ENCODE data around the gene SERPINE2. TPM values are rescaled to one million over a fixed set of nuclear protein-coding genes. Genes with fewer than 3 reads are reported as not detected.

Gene SERPINE2
- total RNA-seq, 6 experiments from 2014 or later, result 1.2 to 5.1 (median 2.1) TPM

- TF ChIP-seq POLR2A (IDR thresholded peaks at IDR 0.05), result no peak
- TF ChIP-seq, protein P1, sequence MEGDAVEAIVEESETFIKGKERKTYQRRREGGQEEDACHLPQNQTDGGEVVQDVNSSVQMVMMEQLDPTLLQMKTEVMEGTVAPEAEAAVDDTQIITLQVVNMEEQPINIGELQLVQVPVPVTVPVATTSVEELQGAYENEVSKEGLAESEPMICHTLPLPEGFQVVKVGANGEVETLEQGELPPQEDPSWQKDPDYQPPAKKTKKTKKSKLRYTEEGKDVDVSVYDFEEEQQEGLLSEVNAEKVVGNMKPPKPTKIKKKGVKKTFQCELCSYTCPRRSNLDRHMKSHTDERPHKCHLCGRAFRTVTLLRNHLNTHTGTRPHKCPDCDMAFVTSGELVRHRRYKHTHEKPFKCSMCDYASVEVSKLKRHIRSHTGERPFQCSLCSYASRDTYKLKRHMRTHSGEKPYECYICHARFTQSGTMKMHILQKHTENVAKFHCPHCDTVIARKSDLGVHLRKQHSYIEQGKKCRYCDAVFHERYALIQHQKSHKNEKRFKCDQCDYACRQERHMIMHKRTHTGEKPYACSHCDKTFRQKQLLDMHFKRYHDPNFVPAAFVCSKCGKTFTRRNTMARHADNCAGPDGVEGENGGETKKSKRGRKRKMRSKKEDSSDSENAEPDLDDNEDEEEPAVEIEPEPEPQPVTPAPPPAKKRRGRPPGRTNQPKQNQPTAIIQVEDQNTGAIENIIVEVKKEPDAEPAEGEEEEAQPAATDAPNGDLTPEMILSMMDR (IDR thresholded peaks at IDR 0.05), result no peak
- no peaks in the 10 kb centered on the region for H3K4me1 ChIP-seq
- intact Hi-C loops (cut with DNase I), result no loop called here
- H3K36me3 ChIP-seq, result no peaks in the 10 kb centered on the region
- no peak overlapping the region for H3K4me3 ChIP-seq
- H3K27me3 ChIP-seq, result no peaks in the 10 kb centered on the region
- no peaks in the 10 kb centered on the region for H3K9me3 ChIP-seq
- H3K27ac ChIP-seq, result no peak overlapping the region
- 42% methylated on average over 3 of the region's 3 CpGs for WGBS (ENCODE audit: insufficient coverage, low coverage, low lambda C conversion rate, missing lambda C conversion rate)
- DNase-seq (no peak), ATAC-seq (no peak)
These were observed 36.5 kb upstream of the SERPINE2 start for GRCh38 chr2:224075588-224075987.

DNA sequence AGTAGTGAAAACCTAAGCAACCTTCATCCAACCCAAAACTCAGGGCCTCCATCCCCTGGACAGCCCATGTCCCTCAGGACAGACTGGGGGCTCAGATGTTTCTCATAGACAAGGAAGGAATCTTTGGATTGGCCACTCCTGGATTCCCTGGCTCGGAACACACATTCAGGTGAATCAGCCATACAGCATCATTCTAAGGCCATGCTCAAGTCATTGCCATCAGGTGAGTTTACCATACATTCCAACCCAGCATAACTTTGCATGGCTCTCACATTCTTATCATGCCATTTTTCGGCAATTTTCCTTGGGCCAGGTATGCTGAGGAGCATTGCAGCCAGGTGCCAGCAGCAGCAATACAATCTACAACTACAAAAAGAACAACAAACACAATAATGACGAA is 34.6 kb upstream of the SERPINE2 start:
- intact Hi-C loops (cut with DNase I), result no loop called here
- no peak for TF ChIP-seq POLR2A (IDR thresholded peaks at IDR 0.05)
- TF ChIP-seq, protein P1 (IDR thresholded peaks at IDR 0.05), result no peak

GRCh38 chr2:224072541-224073188 is 33.6 kb upstream of the SERPINE2 start:
- TF ChIP-seq POLR2A (IDR thresholded peaks at IDR 0.05), result no peak
- TF ChIP-seq, protein P1 (IDR thresholded peaks at IDR 0.05), result no peak
- H3K4me1 ChIP-seq, result no peaks in the 10 kb centered on the region
- intact Hi-C loops (cut with DNase I), result no loop called here
- H3K36me3 ChIP-seq, result no peaks in the 10 kb centered on the region
- WGBS (ENCODE audit: insufficient coverage, low coverage, low lambda C conversion rate, missing lambda C conversion rate), result 57% methylated on average over 4 of the region's 4 CpGs
- DNase-seq (no peak), ATAC-seq (no peak)
- no peaks in the 10 kb centered on the region for H3K27me3 ChIP-seq
- H3K9me3 ChIP-seq, result no peaks in the 10 kb centered on the region
- no peak overlapping the region for H3K27ac ChIP-seq
- H3K4me3 ChIP-seq, result no peak overlapping the region

More for the DNA sequence above, 34.6 kb upstream of the SERPINE2 start:
- Histone ChIP-seq H3K9me3 (no peaks in the 10 kb centered on the region), H3K27me3 (no peaks in the 10 kb centered on the region), H3K27ac (no peak overlapping the region), H3K4me3 (no peak overlapping the region), H3K4me1 (no peaks in the 10 kb centered on the region), H3K36me3 (no peaks in the 10 kb centered on the region)
- DNase-seq (no peak), ATAC-seq (no peak)
- 75% methylated on average over 2 of the region's 3 CpGs for WGBS (ENCODE audit: insufficient coverage, low coverage, low lambda C conversion rate, missing lambda C conversion rate)

DNA sequence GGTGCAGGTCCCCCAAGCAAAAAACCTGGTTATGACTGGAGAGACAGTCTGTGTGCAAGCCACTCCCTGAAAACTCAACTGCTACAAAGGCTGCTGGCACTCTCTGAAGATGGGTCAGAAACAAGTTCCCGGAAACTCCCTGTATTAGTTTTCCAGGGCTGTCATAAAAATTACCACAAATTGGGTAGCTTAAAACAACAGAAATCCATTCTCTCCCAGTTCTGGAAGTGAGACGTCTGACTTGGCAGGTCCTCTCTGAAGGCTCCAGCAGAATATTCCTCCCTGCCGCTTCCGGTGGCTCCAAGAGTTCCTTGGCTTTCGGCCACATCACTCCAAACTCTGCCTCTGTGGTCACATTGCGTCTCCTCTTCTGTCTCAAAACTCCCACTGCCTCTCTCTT is 30.1 kb upstream of the SERPINE2 start:
- Histone ChIP-seq H3K27me3 (no peaks in the 10 kb centered on the region), H3K36me3 (no peaks in the 10 kb centered on the region), H3K4me3 (no peak overlapping the region), H3K4me1 (no peaks in the 10 kb centered on the region), H3K27ac (no peak overlapping the region), H3K9me3 (no peaks in the 10 kb centered on the region)
- no peak for TF ChIP-seq POLR2A (IDR thresholded peaks at IDR 0.05)
- TF ChIP-seq, protein P1 (IDR thresholded peaks at IDR 0.05), result no peak
- DNase-seq (no peak), ATAC-seq (no peak)
- intact Hi-C loops (cut with DNase I), result no loop called here
- WGBS (ENCODE audit: insufficient coverage, low coverage, low lambda C conversion rate, missing lambda C conversion rate), result 83% methylated on average over 5 of the region's 6 CpGs

GRCh38 chr2:224063298-224063648 is 24.2 kb upstream of the SERPINE2 start:
- H3K27me3 ChIP-seq, result no peaks in the 10 kb centered on the region
- DNase-seq, result no peak
- ATAC-seq, result no peak
- 82% methylated on average over 4 of the region's 4 CpGs for WGBS (ENCODE audit: insufficient coverage, low coverage, low lambda C conversion rate, missing lambda C conversion rate)
- no peak for TF ChIP-seq POLR2A (IDR thresholded peaks at IDR 0.05)
- TF ChIP-seq, protein P1 (IDR thresholded peaks at IDR 0.05), result no peak
- no peaks in the 10 kb centered on the region for H3K36me3 ChIP-seq
- intact Hi-C loops (cut with DNase I), result no loop called here
- no peaks in the 10 kb centered on the region for H3K4me1 ChIP-seq
- no peak overlapping the region for H3K4me3 ChIP-seq
- no peaks in the 10 kb centered on the region for H3K9me3 ChIP-seq
- H3K27ac ChIP-seq, result no peak overlapping the region
